DMS79 treated with DMSO at 0.1 percent for 48 hours (cell line): ENCODE measurements around the gene ZNF215.
"Not testable (repeated sequence)": the region's sequence is repeated elsewhere in the genome, so short reads cannot be mapped to it uniquely, and the experiment has no call there.

Experiments used
- DNase-seq: peaks from one replicate; lab custom pipeline; 2025; lab: John Stamatoyannopoulos, UW

Gene ZNF215

DNA sequence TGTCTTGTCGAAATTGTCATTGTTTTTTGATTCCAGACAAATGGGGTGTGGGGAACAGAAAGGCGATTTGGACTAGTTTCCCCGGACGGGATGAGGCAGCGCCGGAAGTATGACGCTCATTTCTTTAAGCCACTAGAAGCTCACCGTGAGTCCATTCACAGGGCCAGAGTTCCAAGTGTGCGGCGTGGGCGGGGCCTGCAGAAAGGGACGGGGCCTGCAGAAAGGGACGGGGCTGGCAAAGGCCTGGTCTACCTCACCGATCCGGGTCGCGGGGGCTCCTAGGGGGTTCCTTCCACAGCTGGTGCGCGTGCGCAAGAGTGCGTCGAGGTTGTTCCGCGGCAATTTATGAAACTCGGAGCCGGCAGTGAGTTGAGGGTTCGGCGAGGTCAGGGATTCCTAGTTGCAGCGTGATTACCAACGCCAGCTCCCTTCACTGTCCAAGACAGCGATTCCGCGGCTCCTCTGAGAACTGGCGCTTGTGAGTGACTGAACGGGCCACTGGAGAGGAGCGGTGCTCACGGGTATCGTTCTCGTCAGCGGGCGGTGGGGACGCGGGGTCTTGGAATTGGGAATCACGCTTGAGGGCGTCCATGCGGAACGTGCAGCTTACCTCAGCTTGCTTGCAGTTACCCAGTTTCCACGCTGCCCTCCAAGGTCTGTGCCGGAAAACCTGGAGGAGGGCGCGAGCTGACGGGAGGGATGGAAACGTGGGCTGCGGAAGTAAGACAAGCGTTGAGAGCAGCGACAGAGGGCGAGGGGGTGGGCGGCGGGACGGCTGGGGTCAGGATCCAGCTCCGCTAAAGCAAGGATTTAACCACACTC lies at the start of gene ZNF215:
Gene ZNF215, plus strand, starts transcription at position 219 of the 822 bp plus-strand sequence. CDS start 5,847 bp downstream, outside the sequence.
- no peak for DNase-seq

DNA sequence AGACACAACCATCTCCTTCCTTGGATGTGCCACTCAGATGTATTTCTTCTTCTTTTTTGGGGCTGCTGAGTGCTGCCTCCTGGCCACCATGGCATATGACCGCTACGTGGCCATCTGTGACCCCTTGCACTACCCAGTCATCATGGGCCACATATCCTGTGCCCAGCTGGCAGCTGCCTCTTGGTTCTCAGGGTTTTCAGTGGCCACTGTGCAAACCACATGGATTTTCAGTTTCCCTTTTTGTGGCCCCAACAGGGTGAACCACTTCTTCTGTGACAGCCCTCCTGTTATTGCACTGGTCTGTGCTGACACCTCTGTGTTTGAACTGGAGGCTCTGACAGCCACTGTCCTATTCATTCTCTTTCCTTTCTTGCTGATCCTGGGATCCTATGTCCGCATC lies 49.3 kb upstream of the ZNF215 start:
- DNase-seq, result no peak

DNA sequence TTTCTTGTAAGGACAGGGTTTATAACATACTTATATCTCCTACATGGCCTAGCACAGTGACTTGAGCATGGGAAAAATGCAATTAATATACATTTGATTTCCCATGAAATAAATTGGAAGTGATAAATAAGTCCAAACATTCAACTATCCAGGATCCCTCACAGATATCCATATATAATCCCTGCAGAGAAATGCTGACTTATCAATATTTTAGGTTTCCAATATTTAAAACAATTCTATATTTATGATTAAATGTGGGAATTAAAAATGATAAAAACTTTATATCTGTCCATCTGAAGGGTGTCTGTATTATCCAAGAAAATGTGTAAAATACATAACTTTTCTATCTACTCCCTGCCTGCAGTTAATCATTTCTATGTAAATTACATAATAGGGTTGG lies 43.5 kb upstream of the ZNF215 start:
- DNase-seq, result no peak

DNA sequence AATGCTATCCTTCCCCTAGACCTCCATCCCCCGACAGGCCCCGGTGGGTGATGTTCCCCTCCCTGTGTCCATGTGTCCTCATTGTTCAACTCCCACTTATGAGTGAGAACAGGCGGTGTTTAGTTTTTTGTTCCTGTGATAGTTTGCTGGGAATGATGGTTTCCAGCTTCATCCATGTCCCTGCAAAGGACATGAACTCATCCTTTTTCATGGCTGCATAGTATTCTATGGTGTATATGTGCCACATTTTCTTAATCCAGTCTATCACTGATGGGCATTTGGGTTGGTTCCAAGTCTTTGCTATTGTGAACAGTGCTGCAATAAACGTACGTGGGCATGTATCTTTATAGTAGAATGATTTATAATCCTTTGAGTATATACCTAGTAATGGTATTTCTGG lies 38.5 kb upstream of the ZNF215 start:
- not testable (repeated sequence) for DNase-seq

DNA sequence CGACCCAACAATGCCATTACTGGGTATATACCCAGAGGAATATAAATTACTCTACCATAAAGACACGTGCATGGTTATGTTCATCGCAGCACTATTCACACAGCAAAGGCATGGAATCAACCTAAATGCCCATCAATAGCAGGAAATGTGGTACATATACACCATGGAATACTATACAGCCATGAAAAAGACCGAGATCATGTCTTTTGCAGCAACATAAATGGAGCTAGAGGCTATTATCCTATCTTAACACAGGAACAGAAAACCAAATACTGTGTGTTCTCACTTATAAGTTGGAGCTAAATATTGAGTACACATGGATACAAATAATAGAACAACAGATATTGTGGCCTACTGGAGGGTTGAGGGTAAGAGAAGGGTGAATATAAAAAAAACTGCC lies 37.4 kb upstream of the ZNF215 start:
- no peak for DNase-seq

DNA sequence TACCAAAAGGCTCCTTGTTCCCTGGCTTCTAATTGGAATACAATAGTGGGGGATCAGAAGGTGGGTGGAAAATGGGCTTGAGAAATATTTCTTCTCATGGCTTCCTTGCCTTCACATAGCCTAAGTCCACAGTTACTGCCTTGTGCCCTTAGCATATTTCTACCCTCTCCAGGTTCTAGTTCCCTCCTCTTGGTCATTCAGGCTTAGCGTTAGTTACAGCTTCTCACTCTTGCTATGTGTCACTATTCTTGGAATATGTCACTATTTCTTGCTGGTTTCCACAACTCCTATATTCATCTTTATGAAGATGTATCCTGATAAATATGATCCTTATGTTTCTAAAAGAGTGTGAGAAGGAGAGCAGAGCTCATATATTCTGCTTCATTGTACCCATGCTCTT lies 36.4 kb upstream of the ZNF215 start:
- no peak for DNase-seq

DNA sequence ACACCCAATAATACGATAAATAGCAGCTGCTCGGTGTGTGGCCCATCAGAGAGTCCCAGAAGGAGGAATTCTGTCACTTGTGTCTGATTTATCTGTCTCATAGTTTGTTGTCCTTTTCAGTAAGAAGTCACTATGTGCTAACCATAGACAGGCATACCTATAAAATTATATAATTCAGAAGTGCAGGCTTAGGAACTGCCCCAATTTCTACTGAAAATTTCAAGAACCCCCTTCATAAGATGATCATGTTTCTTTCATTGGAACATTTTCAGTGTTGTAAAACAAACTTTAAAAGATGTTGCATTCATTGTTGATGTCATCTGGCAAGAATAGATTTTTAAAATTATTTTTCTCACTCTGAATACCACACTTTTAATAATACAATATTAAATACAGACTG lies 33.8 kb upstream of the ZNF215 start, which contains the start of gene OR2D2:
Gene OR2D2, minus strand, starts transcription at position 101 of the 400 bp plus-strand sequence. Its CDS starts 0 bp downstream, at position 101.
- DNase-seq, result no peak

DNA sequence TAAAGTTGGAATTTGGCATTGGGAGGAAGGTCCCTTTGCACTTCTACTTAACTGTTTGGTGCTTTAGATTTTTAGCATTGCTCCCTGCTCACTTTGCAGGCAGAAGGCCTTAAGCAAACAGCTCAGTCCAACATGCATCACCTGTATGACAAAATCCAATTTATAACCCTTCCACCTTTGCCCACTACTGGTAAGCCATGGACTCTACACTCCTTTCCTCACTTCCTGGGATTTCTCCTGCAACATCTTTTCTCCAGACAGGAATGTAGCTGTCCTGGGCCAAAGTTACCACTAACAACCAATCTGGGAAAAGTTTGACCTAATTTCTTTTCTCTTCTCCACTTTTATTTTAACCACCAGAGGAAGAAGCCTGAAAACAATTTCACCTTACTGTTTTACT lies 32.1 kb upstream of the ZNF215 start:
- DNase-seq, result no peak

DNA sequence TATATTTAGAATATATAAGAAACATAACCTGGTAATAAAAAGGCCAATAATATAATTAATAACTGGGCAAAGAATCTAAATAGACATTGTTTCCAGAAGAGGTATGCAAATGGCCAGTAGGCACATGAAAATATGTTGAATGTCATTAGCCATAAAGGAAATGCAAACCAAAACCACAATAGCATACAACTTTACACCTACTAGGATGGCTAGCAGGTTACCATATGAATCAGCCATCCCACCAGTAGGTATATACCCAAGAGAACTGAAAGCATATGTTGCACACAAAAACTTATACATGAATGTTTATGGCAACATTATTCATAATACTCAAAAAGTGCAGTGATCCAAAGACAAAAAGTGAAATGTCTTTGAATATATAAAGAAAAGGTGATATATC lies 31.2 kb upstream of the ZNF215 start:
- DNase-seq, result no peak

DNA sequence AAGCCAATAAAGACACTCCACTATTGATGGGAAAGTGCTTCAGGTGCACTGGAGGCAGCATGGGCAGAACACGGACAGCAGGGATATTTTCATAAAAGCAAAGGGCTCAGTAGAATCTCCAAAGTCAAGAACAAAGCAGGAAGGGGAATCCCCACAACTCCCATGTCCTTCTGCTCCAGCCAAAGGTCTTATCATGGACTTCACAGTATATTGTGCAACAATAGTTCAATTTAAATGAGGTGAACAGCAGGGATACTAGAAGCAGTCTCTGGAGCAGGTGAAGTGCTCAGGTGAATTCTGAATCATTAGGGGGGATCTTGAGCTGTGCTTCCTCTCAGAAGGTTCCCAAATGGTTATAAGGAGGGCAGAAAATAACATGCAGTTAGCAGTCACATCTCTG lies 27.3 kb upstream of the ZNF215 start:
- no peak for DNase-seq

DNA sequence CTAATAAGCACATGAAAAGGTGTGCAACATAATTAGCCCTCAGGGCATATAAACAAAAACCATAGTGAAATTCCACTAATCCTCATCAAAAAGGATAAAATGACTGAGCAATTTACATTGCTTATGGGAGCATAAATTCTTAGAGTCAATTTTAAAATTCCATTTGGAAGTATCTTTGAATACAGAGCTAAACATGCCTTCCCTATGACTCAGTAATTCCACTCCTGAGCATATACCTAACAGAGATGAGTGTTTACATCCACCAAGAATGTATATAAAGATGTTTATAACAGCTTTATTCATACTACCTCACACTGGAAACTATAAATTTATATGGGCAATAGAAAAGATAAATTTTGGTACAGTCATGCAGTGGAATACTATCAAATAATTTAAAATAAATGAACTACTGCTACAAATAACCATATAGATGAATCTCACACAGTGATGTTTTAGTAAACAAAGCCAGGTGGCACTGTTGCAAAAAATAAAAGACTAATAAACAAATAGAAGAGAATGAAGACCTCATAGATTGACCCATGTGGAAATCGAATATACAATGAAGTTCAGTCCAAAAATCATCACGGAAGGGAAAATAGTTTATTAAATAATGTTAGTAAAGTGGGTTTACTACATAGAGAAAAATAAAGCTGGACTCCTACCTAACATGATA lies 25.8 kb upstream of the ZNF215 start:
- DNase-seq, result no peak

DNA sequence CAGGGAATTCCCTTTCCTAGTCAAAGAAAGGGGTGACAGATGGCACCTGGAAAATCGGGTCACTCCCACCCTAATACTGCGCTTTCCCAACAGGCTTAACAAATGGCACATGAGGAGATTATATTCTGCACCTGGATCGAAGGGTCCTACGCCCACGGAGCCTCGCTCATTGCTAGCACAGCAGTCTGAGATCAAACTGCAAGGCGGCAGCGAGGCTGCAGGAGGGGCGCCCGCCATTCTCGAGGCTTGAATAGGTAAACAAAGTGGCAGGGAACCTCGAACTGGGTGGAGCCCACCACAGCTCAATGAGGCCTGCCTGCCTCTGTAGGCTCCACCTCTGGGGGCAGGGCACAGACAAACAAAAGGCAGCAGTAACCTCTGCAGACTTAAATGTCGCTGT lies 21.4 kb upstream of the ZNF215 start:
- not testable (repeated sequence) for DNase-seq

DNA sequence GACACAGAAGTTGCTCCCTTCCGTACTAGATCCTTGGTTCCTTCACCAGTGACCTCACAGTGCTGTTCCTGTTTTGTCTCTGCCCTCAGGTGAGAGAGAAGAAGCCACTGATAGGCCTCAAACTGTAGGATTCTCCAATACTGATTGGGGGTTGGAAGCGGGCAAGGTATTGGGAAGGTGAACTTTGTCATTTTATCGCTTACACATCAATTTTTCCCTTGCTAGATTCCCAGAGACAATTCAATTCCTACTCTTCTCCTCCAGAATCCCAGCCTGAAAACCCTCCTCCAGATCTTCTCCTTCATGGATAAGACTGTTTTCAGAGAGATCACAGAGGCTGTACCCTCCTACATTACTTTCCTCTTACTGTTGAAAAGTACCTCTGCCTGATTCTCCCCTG lies 14.8 kb upstream of the ZNF215 start:
- DNase-seq, result no peak

DNA sequence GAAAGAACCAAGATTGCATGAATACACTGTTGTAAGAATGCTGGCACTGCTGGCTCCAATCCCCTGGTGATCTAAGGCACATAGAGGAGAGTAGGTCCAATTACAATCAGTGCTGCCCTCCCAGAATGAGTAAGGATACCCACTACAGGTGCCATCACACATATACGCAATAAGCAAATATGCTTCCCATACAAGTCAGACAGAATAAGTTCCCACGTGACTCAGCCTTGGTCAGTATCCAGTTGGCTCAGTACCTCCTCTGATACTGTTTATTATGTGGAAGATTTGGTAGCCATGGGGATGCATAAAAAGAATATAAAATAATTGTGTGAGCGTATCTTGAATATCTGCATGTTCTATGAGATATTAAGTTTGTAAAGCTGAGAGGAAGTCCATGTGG lies 14.3 kb upstream of the ZNF215 start:
- no peak for DNase-seq

DNA sequence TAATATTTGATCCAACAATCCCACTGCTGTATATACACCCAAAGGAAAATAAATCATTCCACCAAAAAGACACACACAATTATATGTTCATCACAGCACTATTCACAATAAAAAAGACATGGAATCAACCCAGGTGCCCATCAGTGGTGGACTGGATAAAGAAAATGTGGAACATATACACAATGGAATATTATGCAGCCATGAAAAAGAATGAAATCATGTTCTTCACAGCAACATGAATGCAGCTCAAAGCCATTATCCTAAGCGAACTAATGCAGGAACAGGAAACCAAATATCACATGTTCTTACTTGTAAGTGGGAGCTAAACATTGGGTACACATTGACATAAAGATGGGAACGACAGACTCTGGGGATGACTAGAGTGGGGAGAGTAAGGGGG lies 6.5 kb upstream of the ZNF215 start:
- DNase-seq, result no peak

DNA sequence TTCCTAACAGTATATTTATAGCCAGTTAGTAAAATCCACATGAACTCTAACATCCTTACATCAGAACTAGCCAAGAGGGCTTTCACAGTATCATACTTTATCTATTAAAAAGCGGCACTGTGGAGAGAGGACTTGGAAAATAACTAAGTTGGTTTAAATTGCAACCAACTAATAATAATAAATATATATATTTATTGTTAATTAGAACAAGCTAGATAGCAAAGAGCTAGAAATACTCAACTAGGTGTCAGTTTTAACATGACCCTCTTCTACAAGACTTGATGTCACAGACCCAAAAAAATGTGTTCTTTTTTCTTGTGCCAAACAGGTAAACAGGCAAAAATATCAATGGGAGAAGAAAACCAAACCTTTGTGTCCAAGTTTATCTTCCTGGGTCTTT lies 5.5 kb upstream of the ZNF215 start, which contains the start of gene OR2D3:
Gene OR2D3, plus strand, starts transcription at position 301 of the 400 bp plus-strand sequence. Its CDS starts 0 bp downstream, at position 301.
- no peak for DNase-seq

DNA sequence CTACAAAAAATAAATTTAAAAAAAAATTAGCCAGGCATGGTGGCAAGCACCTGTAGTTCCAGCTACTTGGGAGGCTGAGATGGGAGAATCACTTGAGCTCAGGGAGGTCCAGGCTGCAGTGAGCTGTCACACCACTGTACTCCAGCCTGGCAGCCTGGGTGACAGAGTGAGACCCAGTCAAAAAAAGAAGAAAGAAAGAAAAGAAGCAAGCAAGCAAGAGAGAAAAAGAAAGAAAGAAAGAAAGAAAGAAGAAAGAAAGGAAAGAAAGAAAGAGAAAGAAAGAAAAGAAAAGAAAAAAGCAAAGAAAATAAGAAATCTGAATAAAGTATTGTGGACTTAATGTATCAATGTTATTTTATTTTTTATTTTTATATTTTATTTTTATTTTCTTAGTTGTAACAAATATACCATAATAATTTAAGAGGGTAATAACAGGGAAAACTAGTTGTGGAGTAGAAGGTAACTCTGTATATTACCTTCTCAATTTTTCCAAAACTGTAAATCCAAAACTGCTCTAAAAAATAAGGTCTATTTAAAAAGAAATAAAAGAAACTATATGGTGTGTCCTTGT lies 1.1 kb upstream of the ZNF215 start:
- no peak for DNase-seq

DNA sequence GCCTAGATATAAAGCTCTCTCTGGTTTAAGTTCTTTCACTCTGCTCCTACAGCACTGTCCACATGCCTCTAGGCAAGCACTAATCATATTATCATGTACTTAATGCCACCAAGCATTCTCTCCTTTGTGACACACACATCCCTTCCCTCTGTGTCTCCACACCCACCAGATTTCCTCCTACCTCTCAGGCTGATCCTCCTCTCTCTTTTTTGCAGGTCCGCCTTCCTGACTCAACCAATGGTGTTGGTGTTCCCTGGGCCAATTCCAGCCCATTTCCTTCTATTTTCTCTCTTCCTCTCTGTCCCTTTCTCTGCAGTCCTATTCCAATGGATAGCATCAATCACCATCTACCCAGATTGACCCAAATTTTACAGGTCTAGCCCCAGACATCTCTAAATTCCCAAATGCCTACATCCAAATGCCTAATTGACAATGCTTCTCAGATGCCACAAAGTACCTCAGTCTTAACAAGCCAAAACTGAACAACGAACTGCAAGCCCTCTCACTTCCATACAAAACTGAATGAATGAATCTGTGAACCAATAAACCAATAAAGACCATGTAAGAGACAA lies 504 bp upstream of the ZNF215 start:
- DNase-seq, result no peak

DNA sequence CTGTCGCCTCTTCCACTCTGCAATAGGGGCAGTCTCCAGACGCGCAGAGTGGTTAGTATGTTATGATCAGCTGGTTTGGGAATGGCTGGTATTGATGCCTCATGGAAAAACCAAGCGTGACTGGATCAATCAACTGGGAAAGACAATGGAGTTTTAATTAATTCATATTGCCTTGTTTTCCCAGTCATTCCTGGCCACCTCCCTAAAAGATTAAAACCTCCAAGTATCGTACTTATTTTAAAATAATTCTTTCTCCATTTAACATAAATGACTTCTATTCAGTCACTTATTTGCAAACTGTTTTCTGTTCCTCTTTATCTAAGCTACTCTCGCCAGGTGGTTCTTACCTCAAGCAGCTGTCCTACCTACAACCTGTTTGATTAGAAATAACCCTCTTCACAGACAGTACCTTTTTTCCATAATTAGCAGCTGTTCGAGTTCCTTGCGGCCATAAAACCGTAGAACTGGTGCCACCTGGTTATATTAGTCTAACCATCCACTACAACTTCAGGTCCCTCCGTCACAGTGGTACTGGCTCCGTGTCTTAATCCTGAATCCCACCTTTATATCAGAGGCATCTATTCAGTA lies 898 bp downstream of the ZNF215 start:
- peak; percentile 12 for DNase-seq

DNA sequence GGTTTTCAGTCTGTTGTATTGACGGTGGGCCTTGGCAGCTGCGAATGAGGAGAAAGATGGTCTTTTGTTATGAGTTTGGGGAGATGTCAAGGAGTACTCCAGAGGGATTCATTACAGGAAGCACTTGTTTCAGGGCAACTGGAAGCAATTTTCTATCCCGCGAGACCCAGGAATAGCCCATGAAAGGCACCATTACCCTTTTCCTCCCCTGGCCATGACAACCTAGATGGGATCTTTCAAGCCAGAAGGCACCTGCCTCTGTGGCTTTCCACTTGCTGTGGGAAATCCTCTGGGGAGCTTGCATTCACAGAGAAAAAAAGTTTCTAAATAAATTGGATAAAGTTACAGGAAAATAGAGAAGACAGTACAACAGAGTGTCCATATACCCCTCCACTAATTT lies 2.7 kb downstream of the ZNF215 start:
- no peak for DNase-seq

DNA sequence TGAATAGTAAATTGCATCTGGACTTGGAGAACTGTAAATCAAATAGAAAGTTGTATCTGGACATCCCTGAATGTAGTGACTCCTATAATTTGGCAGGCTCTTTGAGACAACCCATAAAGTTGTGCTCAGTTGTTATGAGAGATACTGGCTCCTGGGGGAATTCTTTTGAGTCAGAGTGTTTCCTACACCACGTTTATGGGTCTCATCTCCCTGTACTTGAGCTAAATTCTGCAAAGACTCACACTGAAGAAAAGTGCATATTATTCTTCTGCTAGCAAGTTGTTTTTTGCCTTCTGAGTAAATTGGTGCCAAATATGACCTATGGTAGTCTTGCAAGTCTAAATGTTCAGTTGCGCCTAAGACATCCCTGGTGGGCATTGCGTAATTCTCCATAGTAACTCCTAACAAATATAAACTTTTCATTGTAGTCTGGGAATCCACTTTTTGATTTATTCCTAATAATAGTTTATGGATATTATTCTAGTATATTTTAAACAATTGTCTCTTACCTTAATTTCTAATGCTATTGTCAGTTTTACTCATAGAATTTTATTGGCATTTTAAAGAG lies 5.0 kb downstream of the ZNF215 start:
- DNase-seq, result no peak

DNA sequence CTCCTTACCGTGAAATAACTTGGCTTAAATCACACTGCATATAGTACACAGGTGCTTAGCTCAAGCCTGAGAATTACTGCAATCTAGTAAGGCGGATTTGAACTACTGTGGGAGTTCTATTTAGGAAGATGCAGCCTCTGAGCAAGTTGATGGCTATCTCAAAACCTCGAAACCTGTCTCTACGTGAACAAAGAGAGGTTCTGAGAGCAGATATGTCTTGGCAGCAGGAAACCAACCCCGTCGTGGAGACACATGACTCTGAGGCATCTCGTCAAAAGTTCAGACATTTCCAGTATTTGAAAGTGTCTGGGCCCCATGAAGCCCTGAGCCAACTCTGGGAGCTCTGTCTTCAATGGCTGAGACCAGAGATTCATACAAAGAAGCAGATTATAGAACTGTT lies 5.9 kb downstream of the ZNF215 start:
- DNase-seq, result no peak
